ENCODE results near the gene PCGF6.
"Not testable (repeated sequence)": the region's sequence is repeated elsewhere in the genome, so short reads cannot be mapped to it uniquely, and the experiment has no call there.

The PCGF6 gene

DNA sequence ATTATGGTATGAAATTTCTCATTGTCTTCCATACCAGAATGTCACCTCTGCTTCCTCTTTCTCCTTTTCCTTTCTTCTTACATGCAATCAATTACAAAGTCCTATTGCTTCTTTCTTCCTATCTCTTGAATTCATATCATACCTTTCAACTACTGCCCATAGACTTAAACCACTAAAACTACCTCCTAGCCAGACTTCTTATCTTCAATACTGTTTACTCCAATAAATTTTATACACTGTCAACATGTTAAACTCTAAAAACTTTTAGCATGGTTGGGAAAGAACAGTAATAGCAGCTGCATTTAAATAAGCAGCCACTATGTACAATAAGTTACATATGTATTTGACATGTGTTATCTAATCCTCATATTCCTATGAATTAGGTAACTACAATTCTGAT lies 34.9 kb downstream of the PCGF6 start:
- no peak for DNase-seq

DNA sequence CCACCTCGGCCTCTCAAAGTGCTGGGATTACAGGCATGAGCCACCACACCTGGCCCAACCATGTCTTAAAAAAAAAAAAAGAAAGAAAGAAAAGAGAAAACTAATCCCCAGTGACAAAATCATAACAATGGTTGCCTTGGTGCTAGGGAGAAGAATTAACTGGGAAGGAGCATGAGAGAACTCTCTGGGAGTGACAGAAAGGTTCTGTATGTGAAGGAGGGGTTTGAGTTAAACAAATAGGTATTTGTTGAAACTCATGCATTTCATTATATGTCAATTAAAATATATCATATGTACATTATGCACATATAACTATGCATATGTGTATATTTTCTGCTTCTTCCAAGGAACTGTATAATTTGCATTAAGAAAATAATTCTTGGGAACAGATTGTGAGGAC lies 40.7 kb downstream of the PCGF6 start:
- DNase-seq, result no peak

DNA sequence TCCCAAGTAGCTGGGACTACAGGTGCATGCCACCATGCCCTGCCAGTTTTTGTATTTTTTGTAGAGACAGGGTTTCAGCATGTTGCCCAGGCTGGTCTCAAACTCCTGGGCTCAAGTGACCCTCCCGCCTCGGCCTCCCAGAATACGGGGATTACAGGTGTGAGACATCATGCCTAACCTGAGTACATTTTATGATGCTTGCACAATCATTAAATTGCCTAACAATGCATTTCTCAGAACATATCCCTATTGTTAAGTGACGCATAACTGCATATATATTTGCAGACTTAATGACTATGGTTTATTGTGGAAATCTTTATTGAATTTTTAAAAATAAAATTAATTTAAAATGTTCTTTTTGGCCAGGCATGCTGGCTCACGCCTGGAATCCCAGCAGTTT lies 43.3 kb downstream of the PCGF6 start:
- DNase-seq, result no peak

DNA sequence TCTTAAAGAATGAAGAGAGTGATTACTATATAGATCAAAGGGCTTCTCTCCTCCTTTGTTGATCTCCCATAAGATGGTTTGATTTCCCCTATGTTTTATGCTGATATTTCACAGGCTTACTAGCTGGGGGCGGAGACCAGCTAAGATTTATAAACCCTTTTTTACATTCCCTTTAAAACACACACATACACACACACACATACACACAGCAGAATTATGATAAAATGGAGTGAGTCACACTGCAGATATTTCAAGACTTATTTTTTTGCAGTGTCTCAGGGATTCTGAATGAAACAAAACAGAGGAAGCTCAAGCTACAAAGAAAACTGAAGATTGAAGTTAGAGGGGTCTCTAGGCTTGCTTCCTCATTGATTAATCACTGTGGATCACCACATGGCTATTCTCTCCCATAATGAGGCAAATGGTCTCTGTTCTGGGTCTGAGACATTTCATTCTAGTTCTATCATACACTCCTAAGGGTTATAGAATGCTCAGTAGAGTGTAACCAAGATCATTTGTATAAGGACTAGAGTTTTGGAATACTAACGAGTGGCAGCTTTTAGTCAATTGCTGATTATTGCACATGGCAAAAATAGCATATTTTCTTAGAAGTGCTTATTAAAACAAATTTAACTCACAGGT lies 55.4 kb downstream of the PCGF6 start:
- DNase-seq, result peak; percentile 80

DNA sequence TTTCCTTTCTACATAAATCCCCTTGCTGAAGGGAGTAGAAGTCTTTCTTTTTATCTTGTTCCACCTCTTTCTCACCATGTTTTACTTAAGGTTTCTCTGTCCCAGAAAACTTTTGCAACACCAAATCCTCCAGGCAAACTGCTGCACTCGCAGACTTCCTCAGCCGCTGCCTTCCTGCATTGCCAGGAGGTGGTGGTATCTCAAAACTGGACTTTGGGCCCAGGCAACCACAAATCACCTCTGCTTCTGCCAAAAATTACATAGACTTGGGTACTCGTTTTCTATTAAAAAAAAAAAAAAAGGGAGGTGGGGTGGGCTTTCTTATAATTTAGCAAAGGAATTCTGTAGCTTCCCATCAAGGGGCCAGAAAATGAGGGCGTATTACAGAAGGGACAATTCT lies 59.4 kb downstream of the PCGF6 start:
- DNase-seq, result no peak

DNA sequence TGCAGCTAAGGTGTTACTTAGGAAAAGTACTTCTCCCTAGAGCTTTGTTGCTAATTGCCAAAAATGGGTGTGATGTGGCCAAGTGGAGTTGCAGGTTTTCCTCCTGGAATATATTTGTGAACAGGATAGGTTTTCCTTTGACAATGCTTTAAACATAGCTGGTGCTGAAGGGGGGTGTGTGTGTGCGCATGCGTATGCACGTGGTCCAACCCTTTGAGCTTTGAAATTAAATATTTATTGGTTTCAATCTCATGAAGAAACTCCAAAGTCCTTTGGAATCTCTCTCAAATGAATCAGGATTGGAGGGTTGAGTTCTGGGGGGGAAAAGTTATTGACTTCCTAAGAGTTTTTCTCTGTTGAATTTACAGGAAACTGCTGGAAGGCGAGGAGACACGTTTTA lies 62.9 kb downstream of the PCGF6 start:
- no peak for DNase-seq

DNA sequence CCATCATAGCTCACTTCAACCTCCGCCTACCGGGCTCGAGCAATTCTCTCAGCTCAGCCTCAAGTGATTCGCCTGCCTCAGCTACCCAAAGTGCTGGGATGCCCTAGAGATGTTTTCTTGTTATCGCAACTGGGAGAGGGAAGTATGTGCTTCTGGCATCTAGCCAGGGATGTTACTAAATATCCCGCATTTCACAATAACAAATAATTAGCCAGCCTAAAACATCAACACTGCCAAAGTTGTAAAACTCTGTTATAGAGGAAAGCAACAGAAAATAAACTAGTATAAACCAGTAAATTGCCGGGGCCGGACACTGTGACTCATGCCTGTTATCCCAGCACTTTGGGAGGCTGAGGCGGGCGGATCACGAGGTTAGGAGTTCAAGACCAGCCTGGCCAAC lies 66.8 kb downstream of the PCGF6 start:
- DNase-seq, result no peak

DNA sequence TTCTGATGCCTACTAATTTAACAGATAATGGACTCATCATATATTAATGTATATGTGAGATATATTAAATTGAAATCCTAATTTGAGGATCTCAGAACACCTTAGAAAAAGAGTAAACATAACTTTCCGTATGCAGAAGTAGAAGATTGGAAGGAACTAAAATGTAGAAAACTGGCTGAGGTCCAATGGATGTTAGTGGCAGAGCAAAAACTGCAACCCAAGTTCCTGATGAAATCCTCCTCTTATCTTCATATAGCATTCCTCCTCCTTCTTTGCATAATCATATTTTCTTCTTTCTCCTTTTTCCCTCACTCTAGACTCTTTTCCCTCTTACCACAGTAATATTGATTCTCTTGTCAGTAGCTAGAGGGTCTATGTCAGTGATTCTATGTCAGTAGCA lies 68.0 kb downstream of the PCGF6 start:
- DNase-seq, result no peak

DNA sequence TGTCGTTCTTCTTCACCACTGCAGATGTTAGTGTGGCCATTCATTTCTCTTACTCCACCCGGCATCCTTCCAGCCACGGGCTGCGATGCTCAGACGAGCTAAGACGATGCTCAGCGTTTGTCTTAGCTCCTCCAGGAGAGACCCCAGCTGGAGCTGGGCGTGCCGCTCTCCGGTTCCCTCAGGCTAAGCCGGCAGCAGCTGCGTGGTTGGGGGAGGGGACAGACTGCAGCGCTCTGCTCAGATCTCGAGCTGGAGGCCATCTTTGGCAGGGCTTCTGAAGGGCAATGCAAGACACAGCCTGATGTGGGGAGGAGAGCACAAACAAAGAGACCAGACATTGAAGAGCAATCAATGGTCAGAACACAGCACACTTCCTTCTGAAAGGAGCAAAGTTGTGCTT lies 69.2 kb downstream of the PCGF6 start:
- DNase-seq, result peak; percentile 8

DNA sequence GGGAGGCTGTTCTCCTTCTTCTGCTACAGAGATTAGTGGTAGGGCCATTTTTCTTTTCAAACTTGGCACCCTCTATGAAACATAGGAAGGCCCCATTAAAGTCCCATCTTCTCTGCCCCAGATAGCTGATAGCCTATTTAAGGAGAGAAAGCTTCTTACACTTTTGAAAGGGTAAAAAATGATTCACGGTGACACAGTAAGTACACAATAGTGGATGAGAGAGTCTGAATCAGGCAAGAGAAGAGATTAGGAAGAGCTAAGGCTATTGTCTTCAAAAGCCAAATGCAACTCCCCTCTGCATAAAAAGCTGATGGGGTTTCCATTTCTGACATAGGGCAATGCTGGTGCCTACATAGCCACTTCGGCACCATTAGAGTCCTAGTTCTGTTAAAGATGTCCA lies 70.4 kb downstream of the PCGF6 start:
- DNase-seq, result no peak

DNA sequence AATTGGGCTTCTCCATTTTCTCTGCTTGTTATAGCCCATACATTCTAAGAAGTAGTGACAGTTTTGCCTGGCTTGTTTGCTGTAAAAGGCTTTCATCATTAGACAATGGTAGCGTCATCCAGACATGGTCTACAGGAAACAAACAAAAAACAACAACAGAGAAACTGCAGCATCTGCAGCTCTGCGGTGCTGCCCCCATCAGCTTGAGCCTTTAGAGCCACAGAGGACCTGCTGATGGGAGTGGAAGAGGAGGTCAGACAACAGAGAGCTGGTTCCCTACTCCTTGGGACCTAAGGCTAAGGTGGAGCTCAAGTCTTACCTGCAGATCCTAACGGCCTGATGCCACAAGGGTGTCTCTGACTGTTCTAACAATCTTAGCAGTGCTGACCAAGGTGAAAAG lies 70.9 kb downstream of the PCGF6 start:
- DNase-seq, result no peak

DNA sequence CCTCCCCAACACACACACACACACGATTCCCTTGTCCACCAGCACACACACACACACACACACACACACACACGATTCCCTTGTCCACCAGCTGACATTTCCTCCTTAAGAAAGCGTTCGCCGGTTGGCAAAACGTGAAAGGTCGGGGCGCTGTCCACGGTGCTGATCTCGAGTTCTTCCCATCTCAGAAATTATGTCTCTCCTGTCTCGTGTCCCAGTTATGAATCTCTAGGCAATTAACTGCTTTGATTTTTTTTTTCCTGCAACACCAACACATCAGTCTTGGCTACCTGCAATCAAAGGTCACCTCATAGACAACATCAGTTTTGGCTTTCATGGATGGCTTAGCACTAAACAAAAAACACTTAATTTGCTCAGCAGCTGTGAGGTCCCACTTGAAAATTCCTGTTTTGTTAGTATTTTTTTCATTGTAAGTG lies 72.1 kb downstream of the PCGF6 start:
- peak; percentile 44 for DNase-seq

DNA sequence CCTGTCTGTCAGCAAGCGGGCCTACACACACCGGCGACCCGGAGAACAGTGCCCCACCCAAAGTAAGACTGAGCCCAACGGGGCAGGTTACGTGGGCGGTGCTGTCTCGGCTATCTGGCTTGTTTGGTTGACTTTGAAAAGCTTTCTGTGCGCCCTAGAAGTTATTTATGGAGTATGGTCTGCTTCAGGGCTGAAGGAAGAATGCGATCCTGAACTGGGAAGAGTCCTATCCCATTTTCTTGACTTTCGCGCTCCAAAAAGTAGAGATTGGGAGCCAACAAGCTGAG lies 72.5 kb downstream of the PCGF6 start:
- no peak for DNase-seq

DNA sequence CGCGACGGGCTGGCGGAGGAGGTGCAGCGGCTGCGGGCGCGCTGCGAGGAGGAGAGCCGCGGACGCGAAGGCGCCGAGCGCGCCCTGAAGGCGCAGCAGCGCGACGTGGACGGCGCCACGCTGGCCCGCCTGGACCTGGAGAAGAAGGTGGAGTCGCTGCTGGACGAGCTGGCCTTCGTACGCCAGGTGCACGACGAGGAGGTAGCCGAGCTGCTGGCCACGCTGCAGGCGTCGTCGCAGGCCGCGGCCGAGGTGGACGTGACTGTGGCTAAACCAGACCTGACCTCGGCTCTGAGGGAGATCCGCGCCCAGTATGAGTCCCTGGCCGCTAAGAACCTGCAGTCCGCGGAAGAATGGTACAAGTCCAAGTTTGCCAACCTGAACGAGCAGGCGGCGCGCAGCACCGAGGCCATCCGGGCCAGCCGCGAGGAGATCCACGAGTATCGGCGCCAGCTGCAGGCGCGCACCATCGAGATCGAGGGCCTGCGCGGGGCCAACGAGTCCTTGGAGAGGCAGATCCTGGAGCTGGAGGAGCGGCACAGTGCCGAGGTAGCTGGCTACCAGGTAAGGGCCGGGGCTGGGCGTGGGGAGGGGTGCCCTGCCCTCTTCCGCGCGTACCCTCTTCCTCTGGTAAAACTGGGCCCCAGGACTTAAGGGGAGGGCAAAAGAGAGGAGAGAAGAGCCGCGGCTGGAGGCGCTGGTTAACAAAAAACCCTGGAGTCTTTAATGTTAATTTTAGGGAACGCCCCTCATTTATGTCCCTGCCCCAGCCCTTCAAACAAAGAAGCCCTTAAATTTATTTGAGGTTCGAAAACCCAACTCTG lies 73.0 kb downstream of the PCGF6 start:
- DNase-seq, result no peak

DNA sequence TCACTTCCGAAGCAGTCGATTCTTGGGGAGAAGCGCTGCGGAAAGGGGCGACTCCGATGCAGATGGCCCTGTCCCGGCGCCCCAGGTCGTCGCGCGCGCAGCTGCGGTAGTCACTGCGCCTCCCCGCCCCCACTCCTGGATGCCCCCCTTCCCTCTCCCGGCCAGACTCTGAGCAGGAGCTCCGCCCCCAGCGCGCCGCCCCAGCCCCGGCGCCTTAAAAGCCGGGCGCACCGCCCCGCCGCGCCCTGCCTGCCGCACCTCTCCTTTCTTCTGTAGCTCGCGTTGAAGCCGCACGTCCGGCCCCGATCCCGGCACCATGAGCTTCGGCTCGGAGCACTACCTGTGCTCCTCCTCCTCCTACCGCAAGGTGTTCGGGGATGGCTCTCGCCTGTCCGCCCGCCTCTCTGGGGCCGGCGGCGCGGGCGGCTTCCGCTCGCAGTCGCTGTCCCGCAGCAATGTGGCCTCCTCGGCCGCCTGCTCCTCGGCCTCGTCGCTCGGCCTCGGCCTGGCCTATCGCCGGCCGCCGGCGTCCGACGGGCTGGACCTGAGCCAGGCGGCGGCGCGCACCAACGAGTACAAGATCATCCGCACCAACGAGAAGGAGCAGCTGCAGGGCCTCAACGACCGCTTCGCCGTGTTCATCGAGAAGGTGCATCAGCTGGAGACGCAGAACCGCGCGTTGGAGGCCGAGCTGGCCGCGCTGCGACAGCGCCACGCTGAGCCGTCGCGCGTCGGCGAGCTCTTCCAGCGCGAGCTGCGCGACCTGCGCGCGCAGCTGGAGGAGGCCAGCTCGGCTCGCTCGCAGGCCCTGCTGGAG lies 73.8 kb downstream of the PCGF6 start, which contains the start of gene INA:
TSS of gene INA (plus strand) at position 243 of the 817 bp plus-strand sequence. CDS start at position 317, 74 bp downstream.
- DNase-seq, result peak; percentile 51

DNA sequence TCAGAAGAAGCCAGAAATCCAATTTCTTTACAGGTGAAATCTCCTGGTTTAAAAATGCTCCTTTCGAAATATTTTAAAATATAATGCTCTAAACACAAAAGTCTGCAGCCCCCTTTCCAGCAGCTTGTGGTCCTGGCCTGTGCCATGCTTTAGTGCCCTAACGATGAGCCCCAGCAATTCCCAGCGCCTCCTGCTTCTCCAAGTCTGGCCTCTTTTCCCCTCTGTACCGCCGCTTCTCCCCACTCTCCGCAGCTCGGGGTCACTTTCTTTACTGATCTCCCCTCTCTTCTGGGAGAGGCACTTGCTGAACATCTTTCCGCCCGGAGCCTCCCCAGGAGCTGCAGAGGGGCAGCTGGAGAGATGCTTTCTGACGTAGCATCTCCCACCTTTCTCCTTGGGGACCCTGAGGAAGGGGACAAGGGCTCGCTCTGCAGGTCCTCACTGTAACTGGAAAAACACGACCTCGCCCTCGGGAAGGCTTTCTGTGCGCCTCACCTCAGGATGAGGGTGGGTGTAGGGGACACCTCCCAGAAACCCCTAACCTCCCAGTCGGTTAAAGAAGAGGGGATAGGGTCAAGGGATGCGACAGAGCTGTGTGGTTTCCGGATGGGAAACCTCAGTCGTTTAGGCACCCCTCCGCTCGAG lies 74.6 kb downstream of the PCGF6 start:
- no peak for DNase-seq

DNA sequence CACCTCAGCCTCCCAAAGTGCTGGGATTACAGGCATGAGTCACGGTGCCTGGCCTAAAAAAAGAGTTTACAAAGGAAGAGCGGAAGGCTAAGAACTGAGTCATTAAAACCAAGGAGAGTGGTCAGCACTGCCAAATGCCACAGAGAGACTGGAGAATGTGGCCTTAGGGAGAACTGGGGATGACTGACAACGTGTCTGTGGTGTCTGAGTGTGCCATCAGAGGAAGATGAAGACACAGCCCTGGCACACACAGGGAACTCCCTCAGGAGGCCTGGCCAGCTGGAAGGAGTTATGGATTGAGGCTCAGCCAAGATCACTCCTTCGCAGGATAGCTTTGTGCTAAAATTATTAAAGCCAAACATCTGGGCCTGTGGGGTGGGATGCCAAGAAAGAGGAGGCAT lies 77.9 kb downstream of the PCGF6 start:
- peak; percentile 97 for DNase-seq

DNA sequence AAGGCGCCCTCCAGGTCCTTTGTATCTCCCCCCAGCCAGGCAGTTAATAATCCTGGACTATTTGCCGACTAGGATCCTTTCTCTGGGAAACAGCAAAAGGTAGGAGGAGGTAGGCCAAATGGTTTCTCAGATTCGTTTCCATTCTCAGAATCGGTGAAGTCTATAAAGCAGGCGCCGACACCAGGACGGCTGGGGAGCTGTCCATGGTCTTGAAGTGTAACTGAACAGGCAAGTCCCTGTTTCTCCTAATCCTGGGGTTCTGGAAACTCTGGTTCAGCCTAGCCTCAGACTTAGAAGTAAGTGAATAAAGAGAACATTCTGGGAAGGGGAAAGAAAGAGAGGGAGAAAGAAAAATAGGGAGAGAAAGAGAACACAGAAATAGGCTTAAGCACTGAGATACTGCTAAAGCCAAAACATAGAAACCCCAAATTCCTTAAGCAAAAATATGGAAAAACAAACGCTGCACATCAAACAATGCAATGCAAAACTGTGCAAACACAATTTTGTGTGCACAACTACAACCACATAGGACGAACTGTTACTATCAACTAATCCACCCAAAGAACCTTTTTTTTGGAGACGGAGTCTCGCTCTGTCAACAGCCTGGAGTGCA lies 85.1 kb downstream of the PCGF6 start:
- DNase-seq, result peak; percentile 70

DNA sequence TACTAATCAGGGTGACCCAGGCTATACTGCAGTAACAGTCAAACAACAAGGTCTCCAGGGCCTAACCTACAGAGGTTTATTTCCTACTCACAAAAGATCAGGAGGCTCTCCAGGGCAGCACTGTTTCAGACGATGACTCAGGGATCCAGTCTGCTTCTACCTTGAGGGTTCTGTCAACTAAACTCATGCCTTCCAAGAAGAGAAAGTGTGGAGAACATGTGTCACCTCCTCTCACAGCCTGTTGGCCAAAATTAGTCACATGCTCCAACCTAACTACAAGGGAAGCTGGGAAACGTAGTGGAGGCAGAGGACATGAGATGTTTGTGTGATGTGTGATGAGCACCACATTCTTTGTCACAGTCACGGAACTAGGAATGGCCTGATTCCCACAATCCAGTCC lies 88.7 kb downstream of the PCGF6 start:
- DNase-seq, result no peak

DNA sequence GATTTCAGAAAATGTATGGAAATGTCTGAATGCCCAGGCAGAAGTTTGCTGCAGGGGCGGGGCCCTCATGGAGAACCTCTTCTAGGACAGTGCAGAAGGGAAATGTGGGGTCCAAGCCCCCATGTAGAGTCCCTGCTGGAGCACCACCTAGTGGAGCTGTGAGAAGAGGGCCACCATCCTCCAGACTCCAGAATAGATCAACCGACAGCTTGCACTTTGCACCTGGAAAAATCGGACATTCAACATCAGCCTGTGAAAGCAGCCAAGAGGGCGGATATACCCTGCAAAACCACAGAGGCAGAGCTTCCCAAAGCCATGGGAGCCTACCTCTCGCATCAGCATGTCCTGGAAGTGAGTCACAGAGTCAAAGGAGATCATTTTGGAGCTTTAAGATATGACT lies 91.0 kb downstream of the PCGF6 start:
- DNase-seq, result no peak

DNA sequence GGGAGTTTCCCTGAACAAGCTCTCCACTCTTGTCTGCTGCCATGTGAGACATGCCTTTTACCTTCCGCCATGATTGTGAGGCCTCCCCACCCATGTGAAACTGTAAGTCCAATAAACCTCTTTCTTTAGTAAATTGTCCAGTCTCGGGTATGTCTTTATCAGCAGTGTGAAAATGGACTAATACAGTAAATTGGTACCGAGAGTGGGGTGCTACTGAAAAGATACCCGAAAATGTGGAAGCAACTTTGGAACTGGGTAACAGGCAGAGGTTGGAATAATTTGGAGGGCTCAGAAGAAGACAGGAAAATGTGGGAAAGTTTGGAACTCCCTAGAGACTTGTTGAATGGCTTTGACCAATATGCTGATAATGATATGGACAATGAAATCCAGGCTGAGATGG lies 92.0 kb downstream of the PCGF6 start:
- not testable (repeated sequence) for DNase-seq

DNA sequence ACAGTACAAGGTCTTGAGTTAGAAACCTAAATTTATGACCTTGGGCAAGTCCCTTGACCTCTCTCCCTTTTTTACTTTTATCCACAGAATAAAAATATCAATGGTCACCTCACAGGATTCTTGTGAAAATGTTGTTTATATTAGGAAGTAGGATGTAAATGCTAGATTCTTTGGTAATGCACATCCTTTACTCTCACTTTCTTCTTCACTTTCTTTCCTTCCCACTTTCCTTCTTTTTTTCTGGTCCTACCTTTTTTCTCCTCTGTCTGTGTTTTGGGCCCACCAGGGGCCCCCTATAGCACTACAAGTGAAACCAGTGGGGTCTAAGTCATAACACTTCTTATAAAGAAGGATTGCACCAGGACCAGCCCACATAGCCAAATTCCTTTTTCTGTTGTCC lies 93.1 kb downstream of the PCGF6 start:
- no peak for DNase-seq

DNA sequence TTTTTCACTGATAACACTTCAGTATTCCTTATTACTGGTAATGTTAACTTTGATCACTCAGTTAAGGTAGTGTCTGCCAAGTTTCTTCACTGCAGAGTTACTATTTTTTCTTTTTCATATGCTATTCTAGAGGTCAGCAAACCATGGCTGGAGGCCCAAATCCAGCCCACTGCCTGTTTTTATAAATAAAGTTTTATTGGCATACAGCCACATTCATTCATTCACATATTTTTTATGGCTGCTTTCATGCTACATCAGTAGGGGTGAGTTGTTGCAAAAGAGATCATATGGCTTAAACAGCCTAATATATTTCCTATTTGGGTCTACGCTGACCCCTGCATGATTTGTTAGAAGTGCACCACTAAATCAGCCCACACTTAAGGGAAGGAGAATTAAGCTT lies 94.3 kb downstream of the PCGF6 start:
- no peak for DNase-seq

All from fibroblast of skin of abdomen (primary cell).